ENCODE results near the gene HSD17B14.
"Not testable (repeated sequence)": the region's sequence is repeated elsewhere in the genome, so short reads cannot be mapped to it uniquely, and the experiment has no call there.

The HSD17B14 gene

DNA sequence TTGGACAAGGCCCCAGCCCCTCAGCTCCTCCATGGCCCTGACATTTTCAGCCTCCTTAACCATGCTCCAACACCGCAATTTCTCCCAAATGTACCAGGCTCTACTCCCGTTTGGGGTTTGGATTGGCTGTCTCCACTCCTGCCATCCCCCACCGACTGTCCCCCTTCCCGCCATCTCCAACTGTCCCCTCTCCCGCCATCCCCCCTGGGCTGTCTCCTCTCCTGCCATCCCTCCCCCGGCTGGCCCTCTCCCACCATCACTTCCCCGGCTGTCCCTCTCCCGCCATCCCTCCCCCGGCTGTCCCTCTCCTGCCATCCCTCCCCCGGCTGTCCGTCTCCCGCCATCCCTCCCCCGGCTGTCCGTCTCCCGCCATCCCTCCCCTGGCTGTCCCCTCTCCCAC, 30.8 kb downstream of the HSD17B14 start:
- DNase-seq (ENCODE audit: extremely low spot score, insufficient read length, low read depth): no peak
- FAIRE-seq: no peak

DNA sequence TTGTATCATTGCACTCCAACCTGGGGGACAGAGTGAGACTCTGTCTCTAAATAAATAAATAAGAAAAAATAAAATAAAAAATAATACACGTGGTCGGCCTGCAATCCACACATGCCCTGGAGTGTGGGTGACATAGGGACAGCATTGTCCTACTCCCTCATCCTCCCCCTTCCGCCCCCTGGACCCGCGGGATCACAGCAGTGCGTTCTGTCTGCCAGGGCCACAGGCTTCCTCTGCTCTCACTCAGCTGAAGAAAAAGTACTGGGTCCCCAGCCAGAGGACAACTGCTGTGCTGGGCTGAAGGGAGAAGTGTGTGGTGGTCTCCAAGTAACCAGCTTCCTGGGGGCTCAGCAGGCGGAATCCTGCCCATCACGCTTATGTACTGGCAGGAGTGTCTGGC, 31.8 kb downstream of the HSD17B14 start:
- DNase-seq (ENCODE audit: extremely low spot score, insufficient read length, low read depth): no peak
- FAIRE-seq: no peak

DNA sequence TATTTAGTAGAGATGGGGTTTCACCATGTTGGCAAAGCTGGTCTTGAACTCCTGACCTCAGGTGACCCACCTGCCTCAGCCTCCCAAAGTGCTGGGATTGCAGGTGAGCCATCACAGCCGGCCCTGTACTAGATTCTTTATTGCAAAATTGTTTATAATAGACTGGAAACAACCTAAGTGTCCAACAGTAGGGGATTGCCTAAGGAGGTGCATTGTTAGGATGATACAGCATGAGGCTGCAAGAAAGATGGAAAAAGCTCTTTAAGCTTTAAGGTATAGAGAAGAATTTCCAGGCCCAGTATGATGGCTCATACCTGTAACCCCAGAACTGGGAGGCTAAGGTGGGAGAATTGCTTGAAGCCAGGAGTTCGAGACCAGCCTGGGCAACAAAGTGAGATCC, 33.7 kb downstream of the HSD17B14 start:
- FAIRE-seq: no peak
- no peak for DNase-seq (ENCODE audit: extremely low spot score, insufficient read length, low read depth)

DNA sequence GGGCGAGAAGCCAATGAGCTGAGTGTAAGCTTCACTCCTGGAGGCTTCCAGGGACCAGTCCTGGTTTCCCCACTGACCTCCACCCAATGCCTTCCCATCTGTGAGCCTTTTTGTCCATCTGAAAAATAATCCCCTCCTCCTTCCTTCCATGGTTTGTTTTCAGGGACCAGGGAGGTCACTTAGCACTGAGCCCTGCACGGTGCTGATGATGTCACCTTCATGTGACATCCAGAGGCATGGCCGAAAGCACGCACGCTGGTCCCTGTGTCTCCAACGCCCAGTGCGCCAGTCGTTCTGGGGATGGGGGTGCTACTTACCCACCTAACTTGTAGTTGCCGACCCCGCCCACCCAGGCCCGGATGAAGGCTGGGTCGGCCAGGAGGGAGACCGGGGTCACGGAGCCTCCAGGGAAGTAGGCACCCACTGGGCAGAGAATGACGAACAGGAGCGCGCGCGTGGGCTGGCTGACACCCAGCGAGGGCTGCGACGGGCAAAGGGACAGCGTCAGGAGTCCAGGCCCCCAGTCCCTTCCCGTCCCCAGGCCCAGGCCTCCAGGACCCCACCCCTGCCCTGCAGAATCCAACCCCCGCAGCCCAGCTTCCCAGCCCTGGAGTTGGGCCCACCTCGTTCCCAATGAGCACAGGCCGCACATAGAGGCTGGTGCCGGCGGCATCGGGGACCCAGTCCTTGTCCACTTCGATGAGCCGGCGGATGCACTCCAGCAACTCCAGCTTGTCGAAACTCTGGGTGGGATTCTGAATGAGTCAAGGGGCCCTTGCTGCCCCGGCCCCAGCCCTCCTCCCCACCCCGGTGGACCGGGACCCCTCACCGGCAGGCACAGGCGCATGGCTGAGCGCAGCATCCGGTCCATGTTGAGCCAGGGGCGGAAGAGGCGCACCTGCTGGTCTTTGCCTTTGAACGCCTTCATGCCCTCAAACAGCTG, 36.7 kb downstream of the HSD17B14 start:
- no peak for FAIRE-seq
- DNase-seq (ENCODE audit: extremely low spot score, insufficient read length, low read depth): no peak

DNA sequence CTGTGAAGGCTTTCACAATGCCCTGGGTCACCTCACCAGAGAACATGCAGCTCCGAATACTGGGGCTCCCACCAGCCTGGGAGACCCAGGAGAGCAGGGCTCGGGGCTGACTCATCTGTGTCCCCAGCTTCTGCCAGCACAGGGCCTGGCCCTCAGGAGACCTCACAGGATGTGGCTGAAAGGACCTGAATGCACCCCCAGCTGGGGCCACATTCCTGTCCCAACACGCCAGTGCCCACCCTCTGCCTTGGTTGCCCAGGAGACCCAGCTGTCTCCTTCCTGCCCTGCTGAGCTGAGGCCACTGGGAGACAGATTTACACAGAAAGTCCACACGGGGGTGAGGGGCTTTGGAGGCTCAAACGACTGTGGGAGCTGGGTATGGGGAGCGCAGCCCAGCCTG, 37.4 kb downstream of the HSD17B14 start:
- DNase-seq (ENCODE audit: extremely low spot score, insufficient read length, low read depth) (no peak), FAIRE-seq (peak; percentile 48)

DNA sequence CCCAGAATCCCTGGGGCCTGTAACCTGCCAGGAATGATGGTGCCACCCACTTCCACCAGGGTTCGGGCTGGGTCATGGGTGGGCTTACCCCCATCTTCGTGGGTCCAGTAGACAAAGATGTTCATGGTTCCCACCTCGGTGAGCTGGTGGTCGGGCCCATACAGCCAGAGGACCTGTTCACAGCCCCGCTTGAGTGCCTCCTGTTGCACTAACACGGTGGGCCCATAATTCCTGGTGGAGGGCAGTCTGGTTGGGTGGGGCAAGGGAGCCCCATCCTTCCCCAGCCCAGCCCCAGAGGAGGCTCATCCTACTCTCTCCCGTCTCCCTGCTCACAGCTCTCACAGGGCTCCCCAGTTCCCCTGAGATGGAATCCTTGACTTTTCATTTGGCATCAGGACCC, 39.2 kb downstream of the HSD17B14 start:
- no peak for FAIRE-seq
- DNase-seq (ENCODE audit: extremely low spot score, insufficient read length, low read depth): no peak

DNA sequence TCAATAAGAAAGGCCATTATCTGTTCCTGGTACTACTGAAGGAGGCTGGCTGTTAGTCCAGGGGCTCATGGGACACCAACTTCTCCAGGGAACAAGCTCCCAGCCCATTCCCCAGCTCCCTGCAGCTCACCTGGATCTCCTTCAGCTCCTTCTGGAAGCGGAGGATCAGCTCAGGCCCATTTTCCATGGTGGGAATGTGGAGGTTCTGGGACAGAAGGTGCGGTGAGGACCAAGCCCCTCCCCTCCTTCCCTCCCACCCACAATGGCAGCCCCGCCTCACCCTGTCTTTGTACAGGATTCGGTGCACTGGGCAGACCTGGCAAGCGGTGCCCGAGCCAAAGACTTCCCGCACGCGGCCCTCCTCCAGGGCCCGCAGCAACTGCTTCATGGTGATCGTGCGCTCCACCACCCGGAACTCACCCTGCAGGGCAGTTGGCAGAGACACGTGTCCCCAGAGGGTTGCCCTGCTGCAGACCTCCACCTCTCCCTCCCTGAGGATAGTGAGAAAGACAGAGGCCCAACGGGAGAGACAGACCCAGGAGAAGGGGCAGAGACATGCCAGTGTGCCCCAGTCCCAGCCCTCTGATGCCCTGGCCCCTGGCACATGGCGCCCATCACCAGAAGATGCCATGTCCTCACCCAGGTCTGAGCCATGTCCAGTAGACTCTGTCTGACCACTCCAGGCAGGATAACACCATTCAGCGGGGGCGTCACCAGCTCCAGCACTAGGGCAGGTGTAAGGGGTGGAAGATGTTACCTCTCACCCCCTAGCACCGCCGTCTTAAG, 39.8 kb downstream of the HSD17B14 start:
- FAIRE-seq: no peak
- DNase-seq (ENCODE audit: extremely low spot score, insufficient read length, low read depth): no peak

DNA sequence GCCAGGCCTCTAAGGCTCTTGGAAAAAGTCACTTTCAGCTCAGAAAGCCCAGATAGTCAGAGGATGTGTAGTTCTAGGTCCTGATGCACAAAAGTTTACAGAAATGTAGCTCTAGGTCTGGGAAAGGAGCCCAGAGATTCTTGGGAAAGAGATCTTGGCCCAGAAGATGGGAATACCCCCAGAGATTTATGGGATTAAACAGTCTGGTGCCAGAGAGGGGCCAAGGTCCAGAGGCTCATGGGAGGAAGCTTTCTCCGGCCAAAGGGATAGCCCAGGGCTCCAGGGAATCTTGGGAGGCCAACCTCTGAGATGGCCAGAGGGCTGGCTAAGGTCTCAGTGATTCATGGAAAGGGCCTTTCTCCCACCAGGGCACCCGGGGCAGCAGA, 40.6 kb downstream of the HSD17B14 start:
- FAIRE-seq: no peak

DNA sequence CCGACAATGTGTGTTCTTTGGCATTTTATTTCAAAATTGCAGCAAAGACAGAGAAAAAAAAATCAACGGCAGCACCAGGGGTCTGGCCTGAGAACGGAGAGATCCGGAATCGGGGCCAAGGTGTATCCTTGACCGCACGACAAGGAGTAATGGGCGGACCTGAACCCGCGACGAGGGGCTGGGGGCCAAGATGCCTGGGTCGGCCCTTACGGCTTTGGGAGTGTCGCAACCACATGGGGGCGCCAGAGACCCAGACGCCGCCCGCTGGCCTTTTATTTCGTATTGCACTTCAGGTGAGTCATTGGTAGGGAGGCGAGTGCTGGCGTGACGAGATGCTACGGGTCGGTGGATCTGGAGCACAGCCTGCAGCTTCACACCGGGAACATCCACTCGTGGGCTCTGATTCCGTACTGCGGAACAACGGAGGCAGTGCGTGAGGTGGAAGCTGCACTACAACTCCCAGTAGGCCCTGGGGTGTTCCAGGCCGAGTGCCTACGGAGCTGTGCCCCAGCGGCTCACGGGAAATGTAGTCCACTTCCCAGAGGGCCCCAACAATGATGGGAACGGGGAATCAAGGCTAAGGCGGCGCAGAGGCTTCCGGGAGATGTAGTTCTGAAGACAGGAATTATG, 41.1 kb downstream of the HSD17B14 start:
- peak; percentile 98 for FAIRE-seq
- DNase-seq (ENCODE audit: extremely low spot score, insufficient read length, low read depth): peak; percentile 88

More for the DNA sequence above, 40.6 kb downstream of the HSD17B14 start:
- no peak for DNase-seq (ENCODE audit: extremely low spot score, insufficient read length, low read depth)

DNA sequence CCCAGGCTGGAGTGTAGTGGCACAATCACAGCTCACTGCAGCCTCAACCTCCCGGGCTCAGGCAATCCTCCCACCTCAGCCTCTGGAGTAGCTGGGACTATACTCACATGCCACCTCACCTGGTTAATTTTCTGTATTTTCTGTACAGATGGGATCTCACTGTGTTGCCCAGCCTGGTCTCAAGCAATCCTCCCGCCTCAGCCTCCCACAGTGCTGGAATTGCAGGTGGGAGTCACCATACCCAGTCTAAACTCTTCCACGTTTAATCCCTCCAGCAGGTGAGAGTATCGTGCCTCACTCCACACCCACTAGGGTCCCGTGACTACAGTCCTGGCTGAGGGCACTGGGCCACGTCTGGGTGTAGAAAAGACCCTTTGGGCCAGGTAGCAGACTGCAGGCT, 42.0 kb downstream of the HSD17B14 start:
- FAIRE-seq: no peak

DNA sequence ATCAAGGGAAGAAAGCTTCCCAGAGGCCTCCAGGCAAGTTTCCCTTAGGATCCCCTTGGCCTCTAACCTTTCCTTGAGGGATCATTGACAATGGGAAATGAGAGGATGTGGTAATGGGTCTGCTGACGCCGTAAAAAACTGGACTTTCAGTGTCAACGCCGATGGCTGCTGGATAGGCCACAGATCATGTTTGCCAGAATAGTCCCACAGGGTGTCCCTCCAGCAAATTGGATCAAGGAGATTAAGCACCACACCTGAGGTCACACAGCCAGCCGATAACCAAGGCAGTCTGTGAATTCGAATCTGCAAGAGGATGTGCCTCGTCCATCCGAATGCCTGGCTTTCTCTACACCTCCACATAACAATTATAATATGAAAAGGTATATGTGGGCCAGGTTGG, 43.0 kb downstream of the HSD17B14 start:
- FAIRE-seq: no peak

More for the DNA sequence above, 42.0 kb downstream of the HSD17B14 start:
- DNase-seq (ENCODE audit: extremely low spot score, insufficient read length, low read depth): no peak

DNA sequence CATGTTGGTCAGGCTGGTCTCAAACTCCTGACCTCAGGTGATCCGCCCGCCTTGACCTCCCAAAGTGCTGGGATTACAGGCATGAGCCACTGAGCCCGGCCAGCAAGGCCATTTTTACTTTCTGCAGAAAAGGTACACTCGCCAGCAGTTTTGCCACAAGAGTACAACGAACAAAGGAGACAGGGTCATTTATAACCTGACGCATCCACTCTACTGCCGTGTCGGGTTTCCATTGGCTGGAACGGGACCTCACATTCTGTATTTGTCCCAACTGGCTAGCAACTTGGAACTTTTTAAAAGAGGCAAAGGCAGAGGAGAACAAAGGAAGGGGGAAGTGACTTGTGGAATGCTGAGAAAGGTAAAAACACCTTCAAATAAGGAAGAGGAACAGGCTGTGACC, 49.0 kb downstream of the HSD17B14 start:
- not testable (repeated sequence) for DNase-seq (ENCODE audit: extremely low spot score, insufficient read length, low read depth)

More for the DNA sequence above, 43.0 kb downstream of the HSD17B14 start:
- no peak for DNase-seq (ENCODE audit: extremely low spot score, insufficient read length, low read depth)

DNA sequence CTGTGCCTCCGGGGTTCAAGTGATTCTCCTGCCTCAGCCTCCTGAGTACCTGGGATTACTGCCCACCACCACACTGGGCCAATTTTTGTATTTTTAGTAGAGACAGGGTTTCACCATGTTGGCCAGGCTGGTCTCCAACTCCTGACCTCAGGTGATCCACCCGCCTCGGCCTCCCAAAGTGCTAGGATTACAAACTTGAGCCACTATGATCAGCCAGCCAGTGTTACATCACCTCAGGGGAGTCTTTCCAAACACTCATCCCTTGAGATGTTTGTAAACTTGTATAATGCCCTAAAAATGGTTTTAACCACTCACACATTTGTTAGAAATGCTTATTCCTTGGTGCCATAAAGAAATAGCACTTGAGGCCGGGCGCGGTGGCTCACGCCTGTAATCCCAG, 49.9 kb downstream of the HSD17B14 start:
- not testable (repeated sequence) for FAIRE-seq; DNase-seq (ENCODE audit: extremely low spot score, insufficient read length, low read depth)

More for the DNA sequence above, 49.0 kb downstream of the HSD17B14 start:
- FAIRE-seq: not testable (repeated sequence)

DNA sequence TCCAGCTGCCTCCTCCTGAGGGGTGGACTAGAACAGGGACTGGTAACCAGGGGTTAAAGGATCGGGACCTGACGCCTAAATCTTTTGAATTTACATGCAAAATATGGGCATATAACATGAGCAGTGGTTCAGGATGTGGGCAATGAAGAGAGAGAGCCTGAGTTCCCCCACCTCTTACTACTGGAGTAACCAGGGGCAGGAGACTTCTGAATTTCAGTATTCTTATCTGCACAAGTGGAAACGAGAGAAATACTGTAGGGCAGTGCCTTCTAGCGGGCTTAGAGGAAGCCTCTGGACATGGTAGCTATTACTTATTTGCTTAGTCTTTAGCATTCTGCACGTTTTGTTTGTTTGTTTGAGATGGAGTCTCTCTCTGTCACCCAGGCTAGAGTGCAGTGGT, 51.8 kb downstream of the HSD17B14 start:
- no peak for FAIRE-seq
- DNase-seq (ENCODE audit: extremely low spot score, insufficient read length, low read depth): no peak

DNA sequence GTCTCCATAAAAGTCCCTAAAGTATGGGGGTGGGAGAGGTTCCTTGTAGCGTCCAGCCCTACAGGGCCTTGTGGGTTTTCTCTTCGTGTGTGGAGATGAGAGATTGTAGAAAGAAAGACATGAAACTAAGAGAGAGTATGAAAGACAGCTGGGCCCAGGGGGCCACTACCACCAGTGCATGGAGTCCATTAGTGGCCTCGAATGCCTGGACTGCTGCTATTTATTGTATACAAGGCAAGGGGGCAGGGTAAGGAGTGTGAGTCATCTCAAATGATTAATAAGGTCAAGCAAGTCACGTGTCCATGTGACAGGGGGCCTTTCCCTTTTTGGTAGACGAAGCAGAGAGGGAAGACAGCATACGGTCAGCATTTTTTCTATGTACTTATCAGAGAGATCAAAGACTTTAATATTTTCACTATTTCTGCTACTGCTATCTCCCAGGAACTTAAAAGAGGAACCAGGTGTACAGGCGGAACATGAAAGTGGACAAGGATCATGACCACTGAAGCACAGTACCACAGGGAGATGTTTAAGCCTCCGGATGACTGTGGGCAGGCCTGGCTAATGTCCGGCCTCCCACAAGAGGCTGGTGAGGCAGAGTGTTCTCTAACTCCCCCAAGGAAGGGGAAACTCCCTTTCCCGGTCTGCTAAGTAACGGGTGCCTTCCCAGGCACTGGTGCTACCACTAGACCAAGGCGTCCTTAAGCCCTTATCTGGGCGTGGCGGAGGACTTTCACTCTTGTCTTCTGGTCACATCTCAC, 55.5 kb downstream of the HSD17B14 start:
- DNase-seq (ENCODE audit: extremely low spot score, insufficient read length, low read depth): no peak
- FAIRE-seq: peak; percentile 56

DNA sequence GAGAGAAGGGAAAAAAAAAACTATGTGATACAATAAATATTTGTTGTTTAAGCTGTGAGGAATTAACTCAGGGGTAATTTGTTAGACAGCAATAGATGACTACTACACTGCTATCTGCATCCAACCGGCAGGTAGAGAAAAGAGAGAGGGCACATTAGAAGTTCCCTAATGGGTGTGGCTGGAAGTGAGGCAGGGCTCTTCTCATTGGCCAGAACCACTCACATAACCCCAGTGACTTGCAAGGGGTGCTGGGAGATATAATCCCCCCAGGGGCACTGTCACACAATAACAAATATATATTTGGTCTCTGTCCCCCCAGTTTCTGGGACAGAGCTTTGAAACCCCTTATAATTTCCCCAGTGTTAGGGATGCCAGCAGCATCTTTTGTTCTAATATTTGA, 56.7 kb downstream of the HSD17B14 start:
- no peak for FAIRE-seq
- no peak for DNase-seq (ENCODE audit: extremely low spot score, insufficient read length, low read depth)

DNA sequence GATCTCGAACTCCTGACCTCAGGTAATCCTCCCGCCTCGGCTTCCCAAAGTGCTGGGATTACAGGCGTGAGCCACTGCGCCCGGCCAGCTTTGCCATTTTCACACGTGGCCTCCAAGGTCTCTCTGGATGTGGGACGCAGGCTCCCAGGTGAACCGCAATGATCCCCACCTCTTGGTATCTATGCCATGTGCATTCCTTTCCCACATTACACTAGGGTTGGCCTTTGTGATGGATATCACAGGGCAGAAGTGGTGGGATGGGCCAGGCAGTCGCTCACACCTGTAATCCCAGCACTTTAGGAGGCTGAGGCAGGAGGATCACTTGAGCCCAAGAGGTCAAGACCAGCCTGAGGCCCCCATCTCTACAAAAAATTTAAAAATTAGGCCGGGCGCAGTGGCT, 58.6 kb downstream of the HSD17B14 start:
- FAIRE-seq: no peak
- DNase-seq (ENCODE audit: extremely low spot score, insufficient read length, low read depth): no peak

DNA sequence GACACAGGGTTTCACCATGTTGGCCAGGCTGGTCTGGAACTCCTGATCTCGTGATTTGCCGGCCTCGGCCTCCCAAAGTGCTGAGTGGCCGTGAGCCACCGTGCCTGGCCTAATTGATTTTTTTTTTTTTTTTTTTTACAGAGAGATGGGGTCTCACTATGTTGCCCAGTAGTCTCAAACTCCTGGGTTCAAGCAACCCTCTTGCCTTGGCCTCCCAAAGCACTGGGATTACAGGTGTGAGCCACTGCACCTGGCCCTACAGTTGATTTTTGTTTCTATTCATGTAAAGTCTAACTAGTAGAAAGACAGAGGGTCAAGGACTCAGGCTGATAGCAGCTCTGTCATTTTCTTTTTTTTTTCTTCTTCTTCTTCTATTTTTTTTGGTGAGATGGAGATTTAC, 59.2 kb downstream of the HSD17B14 start:
- FAIRE-seq: no peak

DNA sequence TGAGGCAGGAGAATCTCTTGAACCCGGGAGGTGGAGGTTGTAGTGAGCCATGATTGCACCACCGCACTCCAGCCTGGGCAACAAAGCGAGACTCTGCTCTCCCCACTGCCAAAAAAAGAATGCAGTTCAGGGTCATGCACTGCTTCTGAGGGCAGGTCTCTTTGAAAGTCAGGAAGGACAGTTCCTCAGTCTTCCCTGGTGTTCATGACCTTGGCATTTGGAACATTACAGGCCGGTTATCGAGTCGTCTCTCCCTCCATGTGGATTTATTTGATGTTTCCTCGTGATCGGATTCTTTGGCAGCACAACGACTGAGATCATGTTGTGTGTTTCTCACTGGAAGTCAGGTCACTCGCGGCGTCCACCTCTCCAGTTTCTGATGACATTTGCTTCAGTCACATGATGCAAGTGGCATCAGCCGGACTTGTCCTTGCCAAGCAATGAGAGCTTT, 63.8 kb downstream of the HSD17B14 start:
- no peak for FAIRE-seq
- DNase-seq (ENCODE audit: extremely low spot score, insufficient read length, low read depth): no peak

More for the DNA sequence above, 59.2 kb downstream of the HSD17B14 start:
- no peak for DNase-seq (ENCODE audit: extremely low spot score, insufficient read length, low read depth)

Data from GM18507 (cell line).